ENCODE measurements around the gene PCDHB2.
"Not testable (repeated sequence)": the region's sequence is repeated elsewhere in the genome, so short reads cannot be mapped to it uniquely, and the experiment has no call there.

PCDHB2 gene

GRCh38 chr5:141094481-141095262 lies at the start of gene PCDHB2:
Gene PCDHB2 (plus strand): TSS chr5:141094615. CDS start chr5:141094791, 176 bp downstream.
- no peak for DNase-seq (ENCODE audit: low read depth, low spot score)

- no peak for DNase-seq (ENCODE audit: low read depth, low spot score)
These were observed 43.5 kb upstream of the PCDHB2 start, which contains the start of gene PCDHB1 for GRCh38 chr5:141050622-141051520. Gene PCDHB1 (plus strand): TSS chr5:141051374. CDS start chr5:141051471, 97 bp downstream.

- no peak for DNase-seq (ENCODE audit: low read depth, low spot score)
These were observed 42.9 kb upstream of the PCDHB2 start for GRCh38 chr5:141051521-141051866.

GRCh38 chr5:141077826-141078225 lies 16.6 kb upstream of the PCDHB2 start:
- DNase-seq (ENCODE audit: low read depth, low spot score) = no peak

GRCh38 chr5:141082228-141082627 lies 12.2 kb upstream of the PCDHB2 start:
- DNase-seq (ENCODE audit: low read depth, low spot score) = no peak

GRCh38 chr5:141084487-141084989 lies 9.9 kb upstream of the PCDHB2 start:
- DNase-seq (ENCODE audit: low read depth, low spot score) = no peak

- DNase-seq (ENCODE audit: low read depth, low spot score) = no peak
These were observed 837 bp downstream of the PCDHB2 start for GRCh38 chr5:141095263-141095641.

GRCh38 chr5:141096181-141096580 lies 1.8 kb downstream of the PCDHB2 start:
- DNase-seq (ENCODE audit: low read depth, low spot score) = not testable (repeated sequence)

GRCh38 chr5:141096586-141096985 lies 2.2 kb downstream of the PCDHB2 start:
- DNase-seq (ENCODE audit: low read depth, low spot score) = not testable (repeated sequence)

GRCh38 chr5:141100243-141100805 lies 5.9 kb downstream of the PCDHB2 start, which contains the start of gene PCDHB3:
Gene PCDHB3 (plus strand): TSS chr5:141100473. CDS start chr5:141100650, 177 bp downstream.
- DNase-seq (ENCODE audit: low read depth, low spot score) = no peak

- no peak for DNase-seq (ENCODE audit: low read depth, low spot score)
These were observed 6.6 kb downstream of the PCDHB2 start for GRCh38 chr5:141101059-141101458.

- not testable (repeated sequence) for DNase-seq (ENCODE audit: low read depth, low spot score)
These were observed 7.7 kb downstream of the PCDHB2 start for GRCh38 chr5:141102070-141102469.

- DNase-seq (ENCODE audit: low read depth, low spot score) = not testable (repeated sequence)
These were observed 8.1 kb downstream of the PCDHB2 start for GRCh38 chr5:141102471-141102870.

GRCh38 chr5:141105350-141105749 lies 10.9 kb downstream of the PCDHB2 start:
- no peak for DNase-seq (ENCODE audit: low read depth, low spot score)

- no peak for DNase-seq (ENCODE audit: low read depth, low spot score)
These were observed 24.8 kb downstream of the PCDHB2 start for GRCh38 chr5:141119250-141119649.

- DNase-seq (ENCODE audit: low read depth, low spot score) = no peak
These were observed 27.1 kb downstream of the PCDHB2 start, which contains the start of gene PCDHB4 for GRCh38 chr5:141121563-141121962. Gene PCDHB4 (plus strand): TSS chr5:141121818. CDS start chr5:141121999, 181 bp downstream.

- DNase-seq (ENCODE audit: low read depth, low spot score) = no peak
These were observed 27.6 kb downstream of the PCDHB2 start for GRCh38 chr5:141121985-141122384.

- not testable (repeated sequence) for DNase-seq (ENCODE audit: low read depth, low spot score)
These were observed 29.2 kb downstream of the PCDHB2 start for GRCh38 chr5:141123396-141124135.

GRCh38 chr5:141127305-141127704 lies 32.9 kb downstream of the PCDHB2 start:
- no peak for DNase-seq (ENCODE audit: low read depth, low spot score)

- no peak for DNase-seq (ENCODE audit: low read depth, low spot score)
These were observed 40.8 kb downstream of the PCDHB2 start, which contains the start of gene PCDHB5 for GRCh38 chr5:141135030-141135717. Gene PCDHB5 (plus strand): TSS chr5:141135206. CDS start chr5:141135435, 229 bp downstream.

Measured in activated CD4-positive, CD25-positive, alpha-beta regulatory T cell treated with anti-CD3 and anti-CD28 coated beads, Interleukin-2, amount 50 U/mL, for 16 hours (primary cell).